Measurements from ENCODE around the gene NRL. TPM values are rescaled to one million over a fixed set of nuclear protein-coding genes. Genes with fewer than 3 reads are reported as not detected.

The NRL gene
- 1.1 and 2.4 TPM in 2 replicates for total RNA-seq (2011; cell fraction: chromatin; rRNA removed; ENCODE audit: low replicate concordance)
- total RNA-seq (2011; cell fraction: nucleolus; rRNA removed) = 2.3 and 2.8 TPM in 2 replicates
- 2.3 and 3.1 TPM in 2 replicates for total RNA-seq (2011; cell fraction: nucleoplasm; rRNA removed)
- total RNA-seq (2014; rRNA removed) = 2.2 and 2.4 TPM in 2 replicates
- 0.48 and 0.65 TPM in 2 replicates for total RNA-seq (2014; rRNA removed; fragmentation: Illumina TruSeq; extraction: Trizol)
- total RNA-seq (2015; rRNA removed; fragmentation: Illumina TruSeq; extraction: Trizol) = 1.5 and 1.8 TPM in 2 replicates
- 2.4 and 2.7 TPM in 2 replicates for total RNA-seq (2021)
- polyA plus RNA-seq (2011; rRNA removed) = 1.0 and 1.5 TPM in 2 replicates
- polyA plus RNA-seq (2011; cell fraction: cytosol; rRNA removed) = 1.5 and 4.1 TPM in 2 replicates
- polyA plus RNA-seq (2011; cell fraction: nucleus; rRNA removed) = 1.2 and 1.7 TPM in 2 replicates
- polyA plus RNA-seq (2012) = 0.95 and 2.1 TPM in 2 replicates
- 1.0 and 1.5 TPM in 2 replicates for polyA plus RNA-seq (2014; fragmentation: Illumina TruSeq; extraction: Trizol)
- polyA plus RNA-seq (2014; fragmentation: Nextera tagmentation; extraction: Ambion mirVana) = under 1 TPM in 1 of 2 experiments, not detected in 1; 0.07 TPM
- 1.9 and 2.0 TPM in 2 replicates for polyA plus RNA-seq (2014; rRNA removed)
- 0.74 and 1.0 TPM in 2 replicates for polyA minus RNA-seq (2011; rRNA and poly(A)+ RNA removed)
- polyA minus RNA-seq (2011; cell fraction: cytosol; rRNA and poly(A)+ RNA removed) = 0.57 and 0.73 TPM in 2 replicates
- 1.3 and 3.0 TPM in 2 replicates for polyA minus RNA-seq (2011; cell fraction: nucleus; rRNA and poly(A)+ RNA removed)
- Bru-seq, nascent RNA = percentile 46 among the genes with signal in this experiment
- BruChase-seq, experiment 1, labeled RNA remaining after a 2-hour chase = percentile 38 among the genes with signal in this experiment
- percentile 38 among the genes with signal in this experiment for BruChase-seq, experiment 2, labeled RNA remaining after a 6-hour chase
- long read RNA-seq, experiment 1, partial matches to known transcripts = 0 of 10 reads
- long read RNA-seq, experiment 1, other reads (novel, unspliced or antisense) = 6 of 10 reads
- long read RNA-seq, experiment 2, partial matches to known transcripts = 2 of 4 reads
- long read RNA-seq, experiment 2, other reads (novel, unspliced or antisense) = 2 of 4 reads
- long read RNA-seq, experiment 3, partial matches to known transcripts = 0 of 3 reads
- long read RNA-seq, experiment 3, other reads (novel, unspliced or antisense) = 1 of 3 reads

- H3K36me3 ChIP-seq (ENCODE audit: control insufficient read depth, insufficient read depth, low read length) = peaks cover 36% of the 10 kb centered on the region; the same call in 2 of the 3 replicates
- H2AFZ ChIP-seq (ENCODE audit: low read depth, low read length) = peak within 1 kb of the TSS; percentile 98
- ATAC-seq (peak; percentile 91), DNase-seq (ENCODE audit: extremely low read depth in 1 of 4, low spot score in 3 of 4) (peak; percentile 88 to 97 (median 93)), FAIRE-seq (peak; percentile 100)
- peak within 1 kb of the TSS; percentile 94 for H3K4me2 ChIP-seq (ENCODE audit: insufficient read depth, low read length)
- WGBS (ENCODE audit: insufficient coverage, low coverage, missing lambda C conversion rate) = under 1% methylated on average over 52 of the region's 65 CpGs
- H4K20me1 ChIP-seq (replicated peaks; ENCODE audit: control insufficient read depth, insufficient read depth, low read length) = no peaks in the 10 kb centered on the region
- CTCF ChIA-PET (ENCODE audit: low intra/inter-chr PET ratio) = interaction anchor here (0.6 kb wide), 1 partner anchor 313 kb away, joined by 3 read pairs; no protein-coding TSS in a partner anchor
- no TSS peak for BruUV-seq (replicated peaks)
- POLR2A ChIA-PET = interaction anchor here (0.6 to 5.0 kb wide), 24 partner anchors 7 to 1891 kb away, joined by 3 to 38 read pairs (median 4); partner anchors contain the start of genes CHMP4A, DHRS1, EMC9 and NOP9
- peak within 1 kb of the TSS; percentile 51 for H3K4me3 ChIP-seq
- H3K4me1 ChIP-seq (replicated peaks in 1 of 2; ENCODE audit: control insufficient read depth in 2 of 2, insufficient read depth in 2 of 2, low read length in 2 of 2) = peaks cover 10% of the 10 kb centered on the region in 2 experiments; a peak in 4 of 5 replicates
- in situ Hi-C loops (cut with MboI) (no loop called here), intact Hi-C loops (cut with micrococcal nuclease) (loop anchor here (2.0 kb wide), 2 partner anchors 20 to 32 kb away; partner anchors contain the start of genes PCK2, PSME2 and RNF31)
- H3K9me1 ChIP-seq (ENCODE audit: control insufficient read depth, insufficient read depth, low read length) = no peaks in the 10 kb centered on the region
- H3K27ac ChIP-seq (ENCODE audit: extremely low read depth, low read depth, low read length) = peak within 1 kb of the TSS; percentile 95
- H3K79me2 ChIP-seq (ENCODE audit: control insufficient read depth, insufficient read depth, low read length) = peaks cover 18% of the 10 kb centered on the region
- no peaks in the 10 kb centered on the region for H3K27me3 ChIP-seq (ENCODE audit: control insufficient read depth in 2 of 2, insufficient read depth in 2 of 2, low read length in 2 of 2)
- H3K9me3 ChIP-seq (replicated peaks; ENCODE audit: control insufficient read depth, insufficient read depth, low read depth, low read length) = no peaks in the 10 kb centered on the region
- H3K9ac ChIP-seq (ENCODE audit: insufficient read depth in 1 of 2, low read depth in 2 of 2, low read length in 2 of 2) = peak within 1 kb of the TSS; percentile 89 to 97
- TF ChIP-seq FOXP4 (CRISPR knock-in tag; IDR thresholded peaks at IDR 0.05; ENCODE audit: borderline replicate concordance) (no peak; the same call in 1 of the 2 replicates), ZZZ3 (IDR thresholded peaks at IDR 0.05) (no peak), NELFE (IDR thresholded peaks at IDR 0.05; ENCODE audit: insufficient read depth, insufficient read length) (no peak), ZNF639 (CRISPR knock-in tag; conservative IDR thresholded peaks at IDR 0.05 in 1 of 2, IDR thresholded peaks at IDR 0.05 in 1 of 2) (0 out of 4 replicates have a peak, but pooled peaks of 1 of the 2 experiments have one; percentile 9), SAFB2 (IDR thresholded peaks at IDR 0.05; ENCODE audit: borderline replicate concordance, low read depth, low read length, severe bottlenecking) (no peak), GMEB1 (CRISPR knock-in tag; IDR thresholded peaks at IDR 0.05) (peak; percentile 64), FOSL1 (tag; conservative IDR thresholded peaks at IDR 0.05) (no peak)
Observed at GRCh38 chr14:24114532-24115421, at the start of gene NRL, which contains the start of gene DCAF11. TSS of gene NRL (minus strand) at chr14:24114949. CDS start at chr14:24082848, 32,101 bp downstream. TSS of gene DCAF11 (plus strand) at chr14:24114777. CDS start at chr14:24115595, 818 bp downstream.
